ENCODE results near the gene RPRD1B. TPM values are rescaled to one million over a fixed set of nuclear protein-coding genes. Genes with fewer than 3 reads are reported as not detected.

Gene RPRD1B
- total RNA-seq, 1 donor from 2014 or later, result 21.1 TPM

DNA sequence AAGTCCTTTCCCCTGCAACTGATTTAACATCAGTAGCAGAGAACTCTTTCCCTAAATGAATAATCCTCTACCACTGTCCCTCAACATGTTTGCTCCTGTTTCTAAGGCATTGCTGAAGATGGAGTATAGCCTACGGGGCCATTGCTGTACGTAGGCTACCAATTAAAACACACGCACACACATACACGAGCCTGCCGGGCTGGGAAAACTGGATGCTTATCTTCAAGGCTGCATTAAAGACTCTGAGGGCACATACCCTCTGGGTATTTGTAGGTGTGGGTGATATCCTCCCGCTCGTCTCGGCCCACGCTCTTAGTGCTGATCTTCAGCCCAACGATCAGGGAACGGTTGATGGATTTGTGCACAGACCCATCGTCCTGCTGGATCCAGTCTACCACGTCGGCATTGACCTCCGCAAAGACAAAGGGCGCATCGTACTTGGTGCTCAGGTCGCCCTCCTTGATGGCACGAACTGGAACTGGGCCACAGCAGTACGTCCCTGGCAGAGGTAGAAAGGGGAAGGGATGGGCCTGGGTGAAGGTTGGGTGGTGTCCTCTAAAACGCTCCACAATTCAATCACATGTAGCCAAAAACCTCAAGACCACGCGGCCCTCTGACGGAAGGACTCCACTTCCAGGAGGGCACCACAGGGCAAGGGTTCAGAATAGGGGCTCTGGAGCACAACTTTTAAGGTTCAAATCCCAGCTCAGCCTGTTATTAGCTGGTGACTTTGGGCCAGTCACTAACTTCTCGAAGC lies 105.8 kb downstream of the RPRD1B start:
- TF ChIP-seq, protein P1, sequence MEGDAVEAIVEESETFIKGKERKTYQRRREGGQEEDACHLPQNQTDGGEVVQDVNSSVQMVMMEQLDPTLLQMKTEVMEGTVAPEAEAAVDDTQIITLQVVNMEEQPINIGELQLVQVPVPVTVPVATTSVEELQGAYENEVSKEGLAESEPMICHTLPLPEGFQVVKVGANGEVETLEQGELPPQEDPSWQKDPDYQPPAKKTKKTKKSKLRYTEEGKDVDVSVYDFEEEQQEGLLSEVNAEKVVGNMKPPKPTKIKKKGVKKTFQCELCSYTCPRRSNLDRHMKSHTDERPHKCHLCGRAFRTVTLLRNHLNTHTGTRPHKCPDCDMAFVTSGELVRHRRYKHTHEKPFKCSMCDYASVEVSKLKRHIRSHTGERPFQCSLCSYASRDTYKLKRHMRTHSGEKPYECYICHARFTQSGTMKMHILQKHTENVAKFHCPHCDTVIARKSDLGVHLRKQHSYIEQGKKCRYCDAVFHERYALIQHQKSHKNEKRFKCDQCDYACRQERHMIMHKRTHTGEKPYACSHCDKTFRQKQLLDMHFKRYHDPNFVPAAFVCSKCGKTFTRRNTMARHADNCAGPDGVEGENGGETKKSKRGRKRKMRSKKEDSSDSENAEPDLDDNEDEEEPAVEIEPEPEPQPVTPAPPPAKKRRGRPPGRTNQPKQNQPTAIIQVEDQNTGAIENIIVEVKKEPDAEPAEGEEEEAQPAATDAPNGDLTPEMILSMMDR (IDR thresholded peaks at IDR 0.05; ENCODE audit: insufficient read depth, low read length, poor library complexity, severe bottlenecking), result no peak
- no peak for DNase-seq (ENCODE audit: low read depth)
- H3K27me3 ChIP-seq (ENCODE audit: control insufficient read depth, insufficient read depth, low read length), result no peaks in the 10 kb centered on the region
- peaks cover 10% of the 10 kb centered on the region for H3K36me3 ChIP-seq (ENCODE audit: control insufficient read depth, insufficient read depth, low read length)
- H3K4me3 ChIP-seq (ENCODE audit: low read depth, low read length), result no peak overlapping the region

- Histone ChIP-seq H3K4me3 (ENCODE audit: low read depth, low read length) (no peak overlapping the region), H3K36me3 (ENCODE audit: control insufficient read depth, insufficient read depth, low read length) (peaks cover 10% of the 10 kb centered on the region), H3K27me3 (ENCODE audit: control insufficient read depth, insufficient read depth, low read length) (no peaks in the 10 kb centered on the region)
- TF ChIP-seq, protein P1 (IDR thresholded peaks at IDR 0.05; ENCODE audit: insufficient read depth, low read length, poor library complexity, severe bottlenecking), result no peak
- no peak for DNase-seq (ENCODE audit: low read depth)
These were observed 106.6 kb downstream of the RPRD1B start for GRCh38 chr20:38139977-38140753.

- no peak overlapping the region for H3K4me3 ChIP-seq (ENCODE audit: low read depth, low read length)
- TF ChIP-seq, protein P1 (IDR thresholded peaks at IDR 0.05; ENCODE audit: insufficient read depth, low read length, poor library complexity, severe bottlenecking), result no peak
- DNase-seq (ENCODE audit: low read depth), result no peak
- peaks cover 9% of the 10 kb centered on the region for H3K36me3 ChIP-seq (ENCODE audit: control insufficient read depth, insufficient read depth, low read length)
- H3K27me3 ChIP-seq (ENCODE audit: control insufficient read depth, insufficient read depth, low read length), result no peaks in the 10 kb centered on the region
These were observed 107.8 kb downstream of the RPRD1B start for GRCh38 chr20:38141204-38141888.

Other genes starting within 250 kb of the RPRD1B start
- gene VSTM2L, start 130.6 kb upstream of the RPRD1B start, total RNA-seq, result 0.46 and 1.6 TPM in 2 replicates
- gene TTI1, start 290 bp upstream of the RPRD1B start, total RNA-seq, result 18.8 and 26.3 TPM in 2 replicates
- gene TGM2, start 131.5 kb downstream of the RPRD1B start, total RNA-seq, result 115 and 135 TPM in 2 replicates
- gene KIAA1755, start 227.0 kb downstream of the RPRD1B start, total RNA-seq, result 1.4 and 2.1 TPM in 2 replicates

Data from kidney epithelial cell (primary cell).